NCI-H1417 treated with DMSO at 0.1 percent for 48 hours (cell line): Measurements from ENCODE around the gene SCUBE1.

Experiments used
- DNase-seq: peaks from one replicate; lab custom pipeline; 2025; lab: John Stamatoyannopoulos, UW

SCUBE1 gene

GRCh38 chr22:43326331-43327156 is 16.6 kb downstream of the SCUBE1 start:
- DNase-seq, result no peak

- no peak for DNase-seq
Observed at GRCh38 chr22:43325176-43325575, 18.0 kb downstream of the SCUBE1 start.

- DNase-seq, result no peak
Observed at GRCh38 chr22:43320943-43321900, 21.9 kb downstream of the SCUBE1 start.

GRCh38 chr22:43319661-43320486 is 23.3 kb downstream of the SCUBE1 start:
- no peak for DNase-seq

- DNase-seq, result no peak
Observed at GRCh38 chr22:43317239-43317638, 25.9 kb downstream of the SCUBE1 start.

GRCh38 chr22:43315687-43316217 is 27.4 kb downstream of the SCUBE1 start:
- DNase-seq, result no peak

GRCh38 chr22:43314611-43315010 is 28.6 kb downstream of the SCUBE1 start:
- DNase-seq, result no peak

GRCh38 chr22:43313890-43314474 is 29.2 kb downstream of the SCUBE1 start:
- no peak for DNase-seq

- DNase-seq, result no peak
Observed at GRCh38 chr22:43313244-43313889, 29.8 kb downstream of the SCUBE1 start.

- DNase-seq, result no peak
Observed at GRCh38 chr22:43312608-43313007, 30.6 kb downstream of the SCUBE1 start.

- no peak for DNase-seq
Observed at GRCh38 chr22:43310798-43311197, 32.4 kb downstream of the SCUBE1 start.

GRCh38 chr22:43310311-43310710 is 32.9 kb downstream of the SCUBE1 start:
- no peak for DNase-seq

- DNase-seq, result no peak
Observed at GRCh38 chr22:43308836-43309235, 34.3 kb downstream of the SCUBE1 start.

- DNase-seq, result no peak
Observed at GRCh38 chr22:43308060-43308830, 34.9 kb downstream of the SCUBE1 start.

- DNase-seq, result no peak
Observed at GRCh38 chr22:43305806-43306205, 37.4 kb downstream of the SCUBE1 start.

GRCh38 chr22:43304831-43305590 is 38.2 kb downstream of the SCUBE1 start:
- DNase-seq, result no peak

GRCh38 chr22:43303751-43304150 is 39.4 kb downstream of the SCUBE1 start:
- DNase-seq, result no peak

GRCh38 chr22:43303166-43303565 is 40.0 kb downstream of the SCUBE1 start:
- no peak for DNase-seq

GRCh38 chr22:43302531-43303041 is 40.6 kb downstream of the SCUBE1 start:
- DNase-seq, result no peak
